OCI-LY3 (cell line): ENCODE results near the gene KATNB1.

ENCODE experiments used
- H2AFZ ChIP-seq: fragments of 200-600, 300-600 bp; shearing (Covaris generic); 2 replicates; pipeline ENCODE4 v1.6.0; 2014; ENCODE audit warnings: antibody characterized with exemption, low read depth, low read length
- H3K27ac ChIP-seq: fragments of 200-600, 300-600 bp; sonication (generic); 2 replicates; pipeline ENCODE4 v1.5.1; 2014; ENCODE audit warnings: mild to moderate bottlenecking, low read length, moderate library complexity, mixed read lengths
- H3K27me3 ChIP-seq: fragments of 200-600, 300-600 bp; sonication (generic); 2 replicates; pipeline ENCODE4 v1.6.1; 2014; ENCODE audit warnings: low read depth, low read length, mixed read lengths
- H3K36me3 ChIP-seq: fragments of 200-600, 300-600 bp; sonication (generic); replicated peaks from 2 replicates; pipeline ENCODE3; 2014; ENCODE audit warnings: low read depth, low read length, mixed read lengths
- H3K4me1 ChIP-seq: fragments of 300-600, 200-600 bp; sonication (generic); 2 replicates; pipeline ENCODE4 v1.6.1; 2014; ENCODE audit warnings: low read length, mixed read lengths
- H3K4me2 ChIP-seq: fragments of 200-600, 300-600 bp; sonication (generic); 2 replicates; pipeline ENCODE4 v1.6.1; 2014; ENCODE audit warnings: low read length, mixed read lengths
- H3K4me3 ChIP-seq: fragments of 300-600, 200-600 bp; sonication (generic); 2 replicates; pipeline ENCODE4 v1.5.1; 2014; ENCODE audit warnings: antibody characterized with exemption, mild to moderate bottlenecking, low read length, moderate library complexity
- H3K79me2 ChIP-seq: fragments of 300-600, 200-600 bp; shearing (Covaris generic); 2 replicates; pipeline ENCODE4 v1.6.1; 2014; ENCODE audit warnings: mild to moderate bottlenecking, low read length, mixed read lengths
- H3K9ac ChIP-seq: fragments of 300-600, 200-600 bp; shearing (Covaris generic); 2 replicates; pipeline ENCODE4 v1.6.0; 2014; ENCODE audit warnings: mild to moderate bottlenecking, low read length, moderate library complexity
- H3K9me3 ChIP-seq: fragments of 200-600, 300-600 bp; shearing (Covaris generic); 2 replicates; pipeline ENCODE4 v1.6.1; 2014; ENCODE audit warnings: low read length, mixed read lengths; ENCODE audit not compliant: insufficient read depth
- H4K20me1 ChIP-seq: fragments of 200-600, 300-600 bp; sonication (generic); 2 replicates; pipeline ENCODE4 v1.6.1; 2016; ENCODE audit warnings: low read length, mixed read lengths; ENCODE audit not compliant: insufficient read depth
- CTCF ChIP-seq: fragments of 200-600, 300-600 bp; sonication (generic); IDR thresholded peaks from 2 replicates; pipeline ENCODE4 v1.5.1; 2014; ENCODE audit warnings: antibody characterized with exemption, low read length, low read depth
- EZH2phosphoT487 ChIP-seq: fragments of 200-600 bp; shearing (Covaris generic); IDR thresholded peaks from 2 replicates; pipeline ENCODE4 v1.6.1; 2018; ENCODE audit warnings: antibody characterized with exemption, mixed run types, low read depth

Gene KATNB1

DNA sequence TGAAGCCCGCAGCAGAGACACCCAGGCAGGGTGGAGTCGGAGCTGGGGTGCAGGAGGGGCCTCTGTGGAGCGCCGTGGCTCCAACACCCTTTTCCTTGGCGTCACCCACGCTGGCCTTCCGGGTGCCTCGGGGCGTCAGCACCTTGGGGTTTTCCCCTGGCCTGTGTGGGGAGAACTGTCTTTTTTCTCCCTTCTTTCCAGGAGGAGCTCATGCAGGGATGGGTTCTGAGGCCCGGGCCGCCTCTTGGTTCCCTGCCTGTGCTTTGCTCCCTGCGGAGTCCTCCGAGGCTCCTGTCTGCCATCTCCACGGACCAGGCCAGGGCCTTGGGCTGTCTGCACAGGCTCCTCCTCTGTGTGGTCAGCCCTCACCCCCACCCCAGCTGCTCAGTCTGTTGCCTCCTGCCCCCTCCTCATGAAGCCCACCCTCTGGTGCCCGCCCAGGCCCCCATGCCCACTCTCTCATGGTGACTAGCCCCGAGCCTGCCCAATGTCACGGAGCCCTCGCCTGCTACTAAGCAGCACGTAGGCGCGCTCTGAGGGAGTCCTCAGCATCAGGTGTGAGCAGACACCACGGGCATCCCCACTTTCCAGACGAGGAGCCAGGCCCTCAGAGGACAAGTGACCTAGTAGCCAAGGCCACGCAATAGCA, 5.0 kb downstream of the KATNB1 start:
- Histone ChIP-seq H3K79me2 (no peaks in the 10 kb centered on the region), H3K4me3 (no peak overlapping the region), H3K27me3 (no peaks in the 10 kb centered on the region), H3K9ac (no peak overlapping the region), H2AFZ (no peak overlapping the region), H3K27ac (no peak overlapping the region), H3K9me3 (no peaks in the 10 kb centered on the region), H3K36me3 (no peaks in the 10 kb centered on the region), H3K4me1 (0 out of 2 replicates have a peak, but pooled peaks cover 4% of the 10 kb centered on the region), H4K20me1 (no peaks in the 10 kb centered on the region), H3K4me2 (no peak overlapping the region)
- TF ChIP-seq CTCF (no peak), EZH2phosphoT487 (no peak)

DNA sequence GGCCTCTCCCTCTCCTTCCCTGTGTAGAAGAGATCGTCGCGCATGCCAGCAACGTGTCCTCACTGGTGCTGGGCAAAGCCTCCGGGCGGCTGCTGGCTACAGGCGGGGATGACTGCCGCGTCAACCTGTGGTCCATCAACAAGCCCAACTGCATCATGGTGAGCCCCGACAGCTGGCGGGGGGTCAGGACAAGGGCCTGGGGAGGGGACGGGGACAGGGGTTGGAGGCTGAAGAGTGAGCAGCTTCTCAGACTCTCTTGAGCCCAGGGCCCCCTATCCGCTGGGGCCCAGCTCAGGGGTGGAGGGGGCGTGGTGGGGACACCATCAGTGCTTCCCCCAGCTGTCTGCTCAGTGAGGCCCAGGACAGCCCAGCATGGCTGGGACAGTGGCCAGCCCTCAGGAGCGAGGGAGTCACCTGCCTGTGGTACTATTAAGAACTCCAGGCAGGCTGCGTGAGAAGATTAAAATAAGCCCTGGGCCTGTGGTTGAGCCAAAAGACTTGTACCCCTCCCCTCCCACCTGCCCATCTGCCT, 6.2 kb downstream of the KATNB1 start:
- no peaks in the 10 kb centered on the region for H3K27me3 ChIP-seq
- no peaks in the 10 kb centered on the region for H3K36me3 ChIP-seq
- H3K27ac ChIP-seq: no peak overlapping the region
- H2AFZ ChIP-seq: no peak overlapping the region
- no peaks in the 10 kb centered on the region for H3K79me2 ChIP-seq
- H4K20me1 ChIP-seq: no peaks in the 10 kb centered on the region
- no peaks in the 10 kb centered on the region for H3K9me3 ChIP-seq
- H3K4me3 ChIP-seq: no peak overlapping the region
- no peak overlapping the region for H3K4me2 ChIP-seq
- H3K9ac ChIP-seq: no peak overlapping the region
- TF ChIP-seq CTCF (no peak), EZH2phosphoT487 (no peak)
- no peaks in the 10 kb centered on the region for H3K4me1 ChIP-seq

DNA sequence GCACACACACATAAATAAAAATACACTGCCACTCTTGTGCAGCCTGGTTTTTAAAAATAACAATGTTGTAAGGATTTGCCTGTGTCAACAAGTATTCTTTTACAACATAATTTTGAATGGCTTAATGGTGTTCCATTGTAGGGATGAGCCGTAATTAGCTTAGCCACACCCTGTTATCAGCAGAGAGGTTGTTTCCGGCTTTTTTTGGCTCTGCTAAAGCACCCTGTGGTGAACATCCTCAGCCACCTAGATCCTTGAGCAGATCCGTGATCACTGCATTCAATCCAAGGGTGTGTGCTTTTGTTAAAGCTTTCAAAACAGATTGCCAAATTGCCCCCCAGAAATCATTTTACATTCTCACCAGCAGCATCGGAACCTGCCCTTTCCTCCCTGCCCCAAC, 7.0 kb downstream of the KATNB1 start:
- Histone ChIP-seq H3K9ac (no peak overlapping the region), H2AFZ (no peak overlapping the region), H3K4me1 (no peaks in the 10 kb centered on the region), H3K27ac (no peak overlapping the region), H3K36me3 (no peaks in the 10 kb centered on the region), H3K9me3 (no peaks in the 10 kb centered on the region), H3K4me2 (no peak overlapping the region), H3K79me2 (no peaks in the 10 kb centered on the region), H3K27me3 (no peaks in the 10 kb centered on the region), H3K4me3 (no peak overlapping the region), H4K20me1 (no peaks in the 10 kb centered on the region)
- no peak for TF ChIP-seq CTCF
- TF ChIP-seq EZH2phosphoT487: no peak

DNA sequence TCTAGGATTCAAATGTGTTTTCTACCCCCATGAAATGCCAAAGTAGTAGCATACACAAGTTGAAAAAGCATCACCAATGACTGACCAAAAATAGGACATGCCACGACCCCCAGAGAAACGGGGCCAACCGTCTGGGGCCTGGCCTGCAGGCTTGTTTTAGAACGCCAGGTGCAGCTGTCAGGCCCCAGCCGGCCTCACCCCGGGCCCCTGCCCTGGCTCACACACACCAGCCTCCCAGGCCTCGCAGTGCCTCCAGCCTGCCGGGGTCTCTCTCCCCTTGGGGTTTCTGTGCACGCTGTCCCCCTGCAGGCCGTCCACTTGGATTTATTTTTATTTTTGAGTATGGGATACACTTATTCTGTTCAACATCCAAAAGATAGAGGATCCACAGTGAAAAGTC, 7.9 kb downstream of the KATNB1 start:
- no peak overlapping the region for H3K9ac ChIP-seq
- no peaks in the 10 kb centered on the region for H3K9me3 ChIP-seq
- no peaks in the 10 kb centered on the region for H3K27me3 ChIP-seq
- H3K4me1 ChIP-seq: no peaks in the 10 kb centered on the region
- no peak overlapping the region for H3K4me2 ChIP-seq
- H3K36me3 ChIP-seq: no peaks in the 10 kb centered on the region
- no peaks in the 10 kb centered on the region for H3K79me2 ChIP-seq
- TF ChIP-seq CTCF (no peak), EZH2phosphoT487 (no peak)
- no peaks in the 10 kb centered on the region for H4K20me1 ChIP-seq
- H3K4me3 ChIP-seq: no peak overlapping the region
- no peak overlapping the region for H3K27ac ChIP-seq
- no peak overlapping the region for H2AFZ ChIP-seq
